Colonic mucosa (tissue), 4 donors: ENCODE data around the gene DPP7. TPM values are rescaled to one million over a fixed set of nuclear protein-coding genes. Genes with fewer than 3 reads are reported as not detected.
"Not testable (repeated sequence)": the region's sequence is repeated elsewhere in the genome, so short reads cannot be mapped to it uniquely, and the experiment has no call there.

Experiments
- DNase-seq: peaks from one replicate; pipeline ENCODE4 v3.0.0-alpha.2; 2020
- H3K27ac ChIP-seq: fragments of 200-600 bp; one replicate; pipeline ENCODE4 v1.8.0; 2021
- H3K27me3 ChIP-seq: fragments of 200-600 bp; one replicate; pipeline ENCODE4 v1.8.0; 2021
- H3K36me3 ChIP-seq: fragments of 200-600 bp; one replicate; pipeline ENCODE4 v1.8.0; 2021
- H3K4me1 ChIP-seq: fragments of 200-600 bp; one replicate; pipeline ENCODE4 v1.8.0; 2021; ENCODE audit warnings: mild to moderate bottlenecking
- H3K4me3 ChIP-seq: fragments of 200-600 bp; one replicate; pipeline ENCODE4 v1.8.0; 2021
- H3K9ac ChIP-seq, 2 donors: one replicate each; pipeline ENCODE4 v1.7.0; 2013; ENCODE audit warnings: control low read depth in 2 of 2, low read depth in 2 of 2, low read length in 2 of 2
- H3K9me3 ChIP-seq: fragments of 200-600 bp; one replicate; pipeline ENCODE4 v1.8.0; 2021
- CTCF ChIP-seq: fragments of 200-600 bp; IDR thresholded peaks from one replicate; pipeline ENCODE4 v1.8.0; 2022; ENCODE audit warnings: antibody characterized with exemption, mild to moderate bottlenecking
- intact Hi-C: fragments of 100-400 bp; cut with DNase I; formaldehyde crosslinking; loops from one replicate; pipeline ENCODE4 v1.14.1; 2022
- total RNA-seq, 2 donors: library from RNA; stranded (reverse); fragmentation: NEBNext Ultra II Directional in 1 of 2; extraction: Animal tissue kit (Norgen Biotek cat#: 25700) in 1 of 2; gene quantifications; one replicate each; pipeline ENCODE4 v1.2.1, GENCODE V29; 2021
- donor health status: healthy.
- donor health status: DM: no; HTN: no; CAD: no.
- donor health status: DM: no; HTN: no; CAD: no.

DPP7 gene
- total RNA-seq, 2 donors from 2014 or later = 46.2 to 52.5 TPM

DNA sequence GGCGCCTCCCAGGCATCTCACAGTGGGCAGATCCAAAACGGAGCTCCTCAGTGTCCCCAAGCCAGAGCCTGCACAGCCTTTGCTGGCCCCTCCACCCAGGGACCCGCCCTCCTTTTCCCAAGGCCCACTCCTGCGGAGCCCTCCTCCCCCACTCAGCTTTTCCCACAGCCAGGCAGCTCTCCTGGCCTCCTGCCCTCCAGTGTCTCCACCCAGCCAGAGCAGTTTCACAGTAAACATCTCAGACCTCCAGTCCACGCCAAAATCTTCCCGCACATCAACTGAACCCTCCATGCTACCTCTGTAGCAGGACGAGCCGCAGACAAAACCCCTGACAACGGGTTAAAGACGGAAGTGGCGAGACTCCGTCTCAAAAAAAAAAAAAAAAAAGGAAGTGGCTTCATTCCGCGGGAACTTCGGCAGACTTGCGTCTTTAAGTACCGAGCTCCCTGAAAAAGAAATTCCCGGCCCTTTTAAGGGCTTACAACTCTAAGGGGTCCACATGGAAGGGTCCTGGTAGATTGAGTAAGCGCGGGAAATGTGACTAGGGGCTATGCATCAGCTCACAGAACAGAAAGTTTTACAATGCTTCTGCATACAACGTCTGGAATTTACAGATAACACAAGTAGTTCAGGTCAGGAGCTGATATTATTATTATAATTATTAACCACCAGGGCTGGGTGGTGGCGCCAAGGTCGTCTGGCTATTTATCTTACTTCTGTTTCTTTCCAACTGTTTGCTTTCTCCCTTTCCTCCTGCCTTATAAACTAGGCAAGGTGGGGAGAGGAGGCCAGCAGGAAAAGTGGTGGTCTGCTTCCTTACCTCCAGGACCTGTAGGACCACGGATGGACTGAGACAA, 13.0 kb upstream of the DPP7 start:
- Histone ChIP-seq H3K4me3 (peak overlapping the region; percentile 6), H3K27ac (peak overlapping the region; percentile 50), H3K36me3 (no peaks in the 10 kb centered on the region), H3K9me3 (no peaks in the 10 kb centered on the region), H3K27me3 (no peaks in the 10 kb centered on the region), H3K9ac (peak overlapping the region; percentile 18 to 51), H3K4me1 (peaks cover 6% of the 10 kb centered on the region)
- intact Hi-C loops = no loop called here
- TF ChIP-seq CTCF = no peak
- peak; percentile 36 for DNase-seq

DNA sequence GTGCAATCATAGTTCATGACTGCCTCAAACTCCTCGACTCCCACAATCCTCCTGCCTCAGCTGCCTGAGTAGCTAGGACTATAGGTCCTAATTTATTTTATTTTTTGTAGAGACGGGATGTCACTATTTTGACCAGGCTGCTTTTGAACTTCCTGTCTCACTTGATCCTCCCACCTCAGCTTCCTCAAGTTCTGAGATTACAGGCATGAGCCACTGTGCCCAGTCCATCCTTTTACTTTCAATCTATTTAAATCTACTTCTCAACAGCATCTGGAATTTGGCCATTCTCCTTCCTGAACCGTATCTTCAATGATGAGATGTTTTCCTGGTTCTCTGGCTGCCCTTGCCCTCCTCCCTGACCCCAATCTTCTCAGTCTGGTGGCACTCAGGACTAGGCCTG, 12.3 kb upstream of the DPP7 start:
- intact Hi-C loops = no loop called here
- Histone ChIP-seq H3K4me3 (no peak overlapping the region), H3K4me1 (peaks cover 6% of the 10 kb centered on the region), H3K27ac (peak overlapping the region; percentile 50), H3K9me3 (no peaks in the 10 kb centered on the region), H3K9ac (no peak overlapping the region), H3K36me3 (no peaks in the 10 kb centered on the region), H3K27me3 (no peaks in the 10 kb centered on the region)
- no peak for TF ChIP-seq CTCF
- DNase-seq = no peak

- H3K36me3 ChIP-seq, H3K4me3 ChIP-seq, intact Hi-C loops, H3K4me1 ChIP-seq, H3K27me3 ChIP-seq, H3K27ac ChIP-seq, DNase-seq, H3K9ac ChIP-seq, H3K9me3 ChIP-seq: not testable (repeated sequence)
Measured at GRCh38 chr9:137123952-137124462, 9.5 kb upstream of the DPP7 start.

DNA sequence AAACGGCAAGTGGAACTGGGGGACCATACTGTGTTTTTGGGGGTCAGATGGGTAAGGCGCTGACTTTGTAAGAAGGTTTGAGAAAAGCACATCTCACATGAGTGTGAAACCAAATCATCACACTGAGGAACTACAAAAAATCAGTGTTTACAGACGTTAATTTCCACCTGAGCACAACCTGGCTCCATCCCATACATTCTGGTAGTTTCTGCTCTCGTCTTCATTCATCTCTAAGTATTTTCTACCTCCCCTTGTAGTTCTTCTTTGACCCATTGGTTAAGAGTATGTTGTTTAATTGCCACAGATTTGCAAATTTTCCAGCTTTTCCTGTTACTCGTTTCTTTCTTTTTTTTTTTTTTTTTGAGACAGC, 8.9 kb upstream of the DPP7 start:
- Histone ChIP-seq H3K27ac (no peak overlapping the region), H3K27me3 (no peaks in the 10 kb centered on the region), H3K36me3 (no peaks in the 10 kb centered on the region), H3K9me3 (no peaks in the 10 kb centered on the region), H3K9ac (no peak overlapping the region), H3K4me1 (peaks cover 6% of the 10 kb centered on the region), H3K4me3 (no peak overlapping the region)
- intact Hi-C loops = no loop called here
- TF ChIP-seq CTCF = no peak
- DNase-seq = no peak

- H3K27ac ChIP-seq, H3K9me3 ChIP-seq, intact Hi-C loops, H3K9ac ChIP-seq, DNase-seq, H3K27me3 ChIP-seq, H3K36me3 ChIP-seq, H3K4me1 ChIP-seq, H3K4me3 ChIP-seq: not testable (repeated sequence)
Measured at GRCh38 chr9:137122796-137123467, 8.4 kb upstream of the DPP7 start.

DNA sequence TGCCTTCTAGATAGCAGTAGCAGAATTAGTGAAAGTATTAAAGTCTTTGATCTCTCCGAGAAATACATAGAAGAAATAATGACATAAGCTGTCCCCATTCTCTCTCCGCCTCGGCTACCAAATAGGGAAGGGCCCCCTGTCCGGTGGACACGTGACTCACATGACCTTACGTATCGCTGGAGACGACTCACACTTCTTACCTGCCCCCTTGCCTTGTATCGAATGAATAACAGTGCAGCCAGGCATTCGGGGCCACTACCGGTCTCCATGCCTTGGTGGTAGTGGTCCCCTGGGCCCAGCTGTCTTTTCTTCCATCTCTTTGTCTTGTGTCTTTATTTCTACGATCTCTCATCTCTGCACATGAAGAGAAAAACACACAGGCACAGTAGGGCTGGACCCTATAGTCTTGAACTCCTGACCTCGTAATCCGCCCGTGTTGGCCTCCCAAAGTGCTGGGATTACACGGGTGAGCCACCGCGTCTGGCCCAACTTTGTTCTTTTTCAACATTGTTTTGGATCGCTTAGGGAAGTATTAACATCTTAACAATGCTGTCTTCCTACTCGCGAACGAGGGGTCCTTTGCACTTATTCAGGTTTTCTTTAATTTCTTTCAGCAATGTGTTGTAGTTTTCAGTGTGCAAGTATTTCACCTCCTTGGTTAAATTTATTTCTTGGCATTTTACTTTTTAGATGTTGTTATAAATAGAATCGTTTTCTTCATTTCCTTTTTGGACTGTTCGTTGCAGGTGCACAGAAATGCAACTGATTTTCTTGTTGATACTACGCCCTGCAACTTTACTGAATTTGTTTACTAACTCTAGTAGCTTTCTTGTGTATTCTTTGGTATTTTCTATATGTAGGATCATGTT, 7.6 kb upstream of the DPP7 start:
- not testable (repeated sequence) for DNase-seq, H3K9ac ChIP-seq, H3K4me3 ChIP-seq, H3K27me3 ChIP-seq, H3K9me3 ChIP-seq, H3K27ac ChIP-seq, H3K36me3 ChIP-seq, H3K4me1 ChIP-seq
- intact Hi-C loops = loop anchor here (2.0 kb wide), 1 partner anchor 105 kb away; the partner anchor contains the start of gene RNF224

- H3K9me3 ChIP-seq, H3K9ac ChIP-seq, H3K27me3 ChIP-seq, H3K4me1 ChIP-seq, intact Hi-C loops, H3K36me3 ChIP-seq, H3K4me3 ChIP-seq, H3K27ac ChIP-seq, DNase-seq: not testable (repeated sequence)
Measured at GRCh38 chr9:137118092-137118603, 3.6 kb upstream of the DPP7 start.
